Effector CD4-positive, alpha-beta T cell (primary cell): ENCODE data around the gene TYRP1.

Experiments
- DNase-seq: peaks from one replicate; pipeline ENCODE4 v3.0.0-alpha.2; 2020

TYRP1 gene

DNA sequence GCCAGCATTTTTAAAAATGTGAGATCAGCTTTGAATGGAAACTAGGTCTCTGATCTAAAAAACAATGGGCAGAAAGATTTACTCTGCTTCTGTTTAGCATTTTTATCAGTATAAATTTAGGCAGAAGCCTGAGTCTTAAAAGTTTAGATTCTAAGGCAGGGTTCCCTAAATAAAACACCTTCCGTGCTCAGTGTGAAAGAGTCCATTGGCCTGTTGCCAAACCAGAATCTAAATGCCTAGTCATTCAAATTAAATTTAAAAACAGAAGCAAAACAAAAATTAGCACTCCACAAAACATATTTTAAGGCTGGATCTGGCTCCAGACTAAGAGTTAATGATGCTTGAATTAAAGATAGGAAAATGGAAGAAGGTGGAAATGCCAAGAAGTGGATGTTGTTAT is 4.5 kb downstream of the TYRP1 start:
- DNase-seq: no peak

DNA sequence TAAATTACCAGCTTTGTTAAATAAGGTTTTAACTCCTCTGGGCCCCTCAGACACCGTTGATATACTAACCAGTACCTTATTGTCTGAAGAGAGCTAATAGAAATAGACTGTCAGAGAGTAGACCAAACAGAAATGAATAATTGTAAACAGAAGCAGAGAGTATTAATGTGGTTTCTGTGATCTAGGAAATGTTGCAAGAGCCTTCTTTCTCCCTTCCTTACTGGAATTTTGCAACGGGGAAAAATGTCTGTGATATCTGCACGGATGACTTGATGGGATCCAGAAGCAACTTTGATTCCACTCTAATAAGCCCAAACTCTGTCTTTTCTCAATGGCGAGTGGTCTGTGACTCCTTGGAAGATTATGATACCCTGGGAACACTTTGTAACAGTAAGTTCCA is 5.1 kb downstream of the TYRP1 start:
- no peak for DNase-seq

DNA sequence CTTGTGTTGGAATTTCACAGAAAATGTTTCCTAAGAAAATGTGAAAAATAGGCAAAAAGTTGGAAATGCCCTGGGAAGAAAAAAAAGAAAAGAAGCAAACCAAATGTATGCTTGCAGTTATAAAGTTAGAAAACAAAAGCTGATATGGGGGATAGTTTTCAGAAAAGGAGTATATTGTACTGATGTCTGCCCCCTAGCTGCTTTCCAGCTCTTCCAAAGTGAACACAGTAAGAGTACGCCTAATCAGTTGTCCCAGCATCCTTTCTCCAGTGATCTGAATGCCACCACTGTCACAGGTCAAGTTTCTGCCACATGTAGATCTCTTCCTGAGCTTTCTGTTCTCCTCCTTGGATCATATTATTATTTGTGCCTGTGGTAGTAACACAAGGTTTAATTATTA is 5.8 kb downstream of the TYRP1 start:
- no peak for DNase-seq

DNA sequence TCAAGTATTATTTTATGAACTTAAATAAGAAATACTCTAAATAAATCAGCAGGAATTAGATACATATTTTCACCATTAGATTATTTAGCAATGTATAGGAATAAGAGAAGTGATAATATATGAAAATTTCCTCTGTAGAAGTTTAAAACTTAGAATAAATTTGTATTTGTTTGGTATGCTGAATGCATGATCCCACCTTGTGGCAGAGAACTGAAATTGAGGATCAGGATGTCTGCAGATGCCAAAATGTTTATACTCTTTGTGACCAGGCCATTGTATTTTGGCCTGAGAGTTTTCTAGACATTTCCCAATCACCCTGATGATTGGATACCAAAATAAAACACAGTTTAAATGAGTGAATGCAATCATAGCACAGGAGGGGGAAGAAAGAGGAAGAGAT is 6.3 kb downstream of the TYRP1 start:
- DNase-seq: no peak

DNA sequence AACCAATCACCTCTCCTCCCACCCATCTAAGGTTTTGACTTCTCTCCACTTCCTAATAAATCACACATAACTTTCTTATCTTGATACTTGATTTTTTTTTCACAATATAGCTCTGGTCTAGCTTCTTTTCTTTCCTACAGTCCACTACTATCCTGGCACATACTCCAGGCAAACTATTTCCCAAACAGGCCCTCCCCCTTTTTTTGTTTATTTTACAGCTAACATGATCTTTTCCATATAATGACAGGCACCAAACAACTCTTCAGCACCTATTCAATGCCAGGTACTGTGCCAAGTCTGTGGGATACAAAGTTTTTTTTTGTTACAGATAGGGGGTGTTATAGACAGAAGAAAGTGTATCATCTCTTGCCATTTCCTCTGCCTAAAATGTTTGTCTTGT is 7.9 kb downstream of the TYRP1 start:
- DNase-seq: no peak

DNA sequence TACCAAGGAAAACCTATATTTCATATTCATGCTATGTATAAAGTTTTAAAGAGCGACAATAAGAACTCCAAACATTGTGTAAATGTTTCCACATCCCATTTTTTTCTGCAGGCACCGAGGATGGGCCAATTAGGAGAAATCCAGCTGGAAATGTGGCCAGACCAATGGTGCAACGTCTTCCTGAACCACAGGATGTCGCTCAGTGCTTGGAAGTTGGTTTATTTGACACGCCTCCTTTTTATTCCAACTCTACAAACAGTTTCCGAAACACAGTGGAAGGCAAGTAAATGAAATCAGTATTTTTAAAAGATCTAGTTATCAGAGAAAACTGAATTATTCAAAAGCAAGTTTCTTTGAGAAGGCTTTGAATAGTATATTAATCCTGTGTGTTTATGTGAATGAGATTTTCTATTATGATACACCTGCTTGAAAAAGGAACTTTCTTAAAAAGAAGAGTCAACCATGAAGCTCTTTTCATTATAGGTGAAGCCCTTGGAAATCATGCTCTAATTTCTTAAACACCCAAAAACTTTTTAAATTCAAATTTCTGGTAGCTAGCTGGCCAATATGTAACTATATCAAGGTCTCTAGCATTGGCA is 9.1 kb downstream of the TYRP1 start:
- no peak for DNase-seq

DNA sequence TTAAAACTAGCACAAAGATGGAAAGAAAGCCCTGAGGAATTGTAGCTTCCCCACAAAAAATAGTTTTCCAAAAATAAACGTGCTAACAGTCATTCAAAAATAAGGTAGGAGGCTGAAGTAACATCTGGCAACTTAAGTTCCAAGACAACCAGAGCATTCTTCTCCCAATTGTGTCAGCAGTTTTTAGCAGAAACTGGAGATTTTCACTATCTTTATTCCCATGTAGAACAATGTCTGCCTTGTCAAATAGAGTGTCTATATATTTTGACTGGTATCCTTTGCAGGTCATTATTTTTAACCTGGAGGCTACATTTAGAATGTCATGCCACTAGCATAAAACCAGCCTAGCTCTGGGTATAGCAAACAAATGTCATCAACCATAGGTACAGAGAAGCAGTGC is 10.8 kb downstream of the TYRP1 start:
- no peak for DNase-seq

DNA sequence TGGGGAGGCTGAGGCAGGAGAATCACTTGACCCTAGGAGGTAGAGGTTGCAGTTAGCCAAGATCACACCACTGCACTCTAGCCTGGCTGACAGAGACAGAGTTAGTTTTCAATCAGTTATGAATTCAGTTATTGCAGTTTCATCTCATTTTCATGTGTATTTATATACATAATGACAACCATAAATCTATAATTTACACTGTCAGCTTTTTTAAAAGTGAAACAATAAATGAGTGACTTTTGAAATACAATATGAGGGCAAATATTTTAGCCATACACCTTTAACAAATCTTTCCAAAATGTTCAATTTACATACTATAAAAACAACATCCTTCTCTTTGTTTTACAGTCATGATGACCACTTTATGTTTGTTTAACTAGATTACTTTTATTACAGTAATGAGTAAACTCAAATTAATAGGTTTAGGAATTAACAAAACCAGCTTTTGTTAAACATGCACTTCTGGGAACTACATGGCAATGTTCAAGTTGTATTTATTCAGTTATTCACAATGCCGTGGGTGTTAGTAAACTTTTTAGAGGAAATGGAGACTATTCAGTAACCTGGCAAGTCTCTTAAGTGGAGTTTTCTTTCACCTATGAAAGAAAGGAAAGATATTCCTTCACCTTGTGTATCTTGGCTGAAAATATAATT is 12.7 kb downstream of the TYRP1 start:
- no peak for DNase-seq

DNA sequence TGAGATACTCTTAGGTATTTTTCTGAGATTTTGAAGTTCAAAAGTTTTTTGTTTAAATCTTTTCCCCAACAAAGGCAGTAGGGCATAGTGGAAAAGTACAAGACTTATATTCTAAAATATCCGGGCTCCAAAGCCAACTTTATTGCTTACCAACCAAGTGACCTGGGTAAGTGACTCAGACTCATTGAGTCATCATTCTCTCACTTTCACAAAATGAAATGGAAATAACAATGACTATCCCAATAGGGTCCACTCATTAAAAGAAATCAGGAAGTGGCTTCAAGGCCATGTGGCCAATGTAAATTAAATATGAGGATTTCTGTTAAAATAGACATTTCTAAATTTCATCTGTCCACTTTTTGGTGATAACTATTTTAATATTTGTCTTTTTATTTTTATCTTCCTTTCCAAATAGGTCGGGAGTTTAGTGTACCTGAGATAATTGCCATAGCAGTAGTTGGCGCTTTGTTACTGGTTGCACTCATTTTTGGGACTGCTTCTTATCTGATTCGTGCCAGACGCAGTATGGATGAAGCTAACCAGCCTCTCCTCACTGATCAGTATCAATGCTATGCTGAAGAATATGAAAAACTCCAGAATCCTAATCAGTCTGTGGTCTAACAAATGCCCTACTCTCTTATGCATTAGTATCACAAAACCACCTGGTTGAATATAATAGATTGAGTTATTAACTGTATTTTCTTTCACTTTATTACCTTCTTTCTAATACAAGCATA is 15.5 kb downstream of the TYRP1 start:
- DNase-seq: no peak

DNA sequence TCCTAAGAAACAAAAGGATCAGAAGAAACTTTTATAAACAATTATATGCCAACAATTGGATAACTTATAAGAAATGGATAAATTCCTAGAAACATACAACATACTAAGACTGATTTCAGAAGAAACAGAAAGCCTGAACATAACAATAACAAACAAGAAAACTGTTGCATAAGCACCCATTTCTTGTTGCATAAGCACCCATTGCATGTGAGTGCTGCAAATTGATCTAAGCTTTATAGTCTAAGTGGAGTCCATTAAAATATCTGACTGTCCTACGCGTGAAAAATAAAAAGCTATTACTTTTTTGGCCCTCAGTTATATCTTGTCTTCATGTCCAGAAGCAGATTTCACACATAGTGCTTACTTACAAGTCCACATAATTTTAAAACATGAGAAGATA is 19.3 kb downstream of the TYRP1 start:
- no peak for DNase-seq

DNA sequence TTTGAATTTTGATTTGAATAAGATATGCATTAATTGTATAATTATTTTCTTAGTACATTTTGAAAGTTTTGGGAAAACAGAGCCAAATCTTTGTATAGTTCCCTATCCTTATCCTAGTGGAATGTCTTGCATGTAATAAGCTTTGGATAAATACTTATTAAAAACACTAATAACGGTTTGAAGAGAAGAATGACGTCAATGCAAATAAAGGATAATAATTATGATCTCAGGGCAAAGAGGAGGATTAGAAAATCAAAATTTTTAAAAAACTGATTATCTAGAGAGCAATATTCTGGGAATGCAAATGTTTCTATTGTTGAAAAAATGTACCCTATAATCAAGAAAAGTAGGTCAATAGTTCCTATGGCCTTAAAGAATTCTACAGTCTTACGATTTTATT is 22.1 kb downstream of the TYRP1 start:
- no peak for DNase-seq

DNA sequence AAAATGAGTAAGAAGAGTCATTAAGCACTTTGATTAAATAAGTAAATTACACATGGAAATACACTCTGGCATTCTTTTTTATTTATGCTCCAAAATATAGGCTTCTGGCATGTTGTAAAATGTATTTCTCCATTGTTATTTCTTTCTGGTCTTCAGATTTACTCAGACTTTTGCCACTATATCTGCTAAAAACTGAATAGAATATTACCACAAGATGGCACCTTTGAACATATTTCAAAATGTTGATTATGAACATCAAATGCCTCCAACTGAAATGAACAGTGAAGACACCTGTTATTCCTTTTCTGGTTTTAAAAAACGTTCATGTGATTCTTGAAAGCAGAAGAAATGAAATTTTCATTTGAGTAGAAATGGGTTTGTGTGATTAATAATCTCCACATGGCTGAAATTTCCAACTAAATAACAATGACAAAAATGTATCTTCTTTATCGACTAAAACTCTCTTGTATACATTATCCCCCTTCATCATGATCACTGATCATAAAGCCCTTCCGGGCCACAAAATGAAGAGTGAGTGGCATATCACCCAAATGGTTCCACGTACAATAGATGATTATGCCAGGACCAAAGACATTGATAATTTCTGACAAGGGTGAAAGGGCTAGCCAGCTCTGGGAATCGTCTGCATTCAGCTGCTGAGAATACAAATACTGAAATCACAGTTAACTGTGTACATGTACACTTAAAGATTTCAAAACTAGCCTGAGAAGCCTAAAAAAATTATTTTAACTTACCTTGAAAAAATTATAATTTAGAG is 23.8 kb downstream of the TYRP1 start:
- DNase-seq: no peak

DNA sequence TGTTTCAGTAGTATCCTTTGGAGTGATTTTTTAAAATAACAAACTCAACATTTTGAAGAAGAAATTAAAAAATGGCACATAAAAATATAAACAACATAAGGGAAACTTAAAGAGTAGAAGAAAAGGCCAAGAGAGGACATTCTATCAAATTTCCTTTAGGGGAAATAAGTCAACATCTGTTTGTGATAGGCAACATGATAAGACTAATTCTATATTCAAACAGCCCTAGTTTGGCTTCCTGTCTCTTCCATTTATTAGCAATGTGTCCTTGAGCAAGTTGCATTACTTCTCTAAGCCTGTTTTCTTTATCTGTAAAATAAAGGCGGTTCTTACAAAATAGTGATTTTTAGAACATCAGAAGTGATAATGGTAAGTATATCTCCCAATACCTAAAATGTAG is 24.7 kb downstream of the TYRP1 start:
- DNase-seq: no peak

DNA sequence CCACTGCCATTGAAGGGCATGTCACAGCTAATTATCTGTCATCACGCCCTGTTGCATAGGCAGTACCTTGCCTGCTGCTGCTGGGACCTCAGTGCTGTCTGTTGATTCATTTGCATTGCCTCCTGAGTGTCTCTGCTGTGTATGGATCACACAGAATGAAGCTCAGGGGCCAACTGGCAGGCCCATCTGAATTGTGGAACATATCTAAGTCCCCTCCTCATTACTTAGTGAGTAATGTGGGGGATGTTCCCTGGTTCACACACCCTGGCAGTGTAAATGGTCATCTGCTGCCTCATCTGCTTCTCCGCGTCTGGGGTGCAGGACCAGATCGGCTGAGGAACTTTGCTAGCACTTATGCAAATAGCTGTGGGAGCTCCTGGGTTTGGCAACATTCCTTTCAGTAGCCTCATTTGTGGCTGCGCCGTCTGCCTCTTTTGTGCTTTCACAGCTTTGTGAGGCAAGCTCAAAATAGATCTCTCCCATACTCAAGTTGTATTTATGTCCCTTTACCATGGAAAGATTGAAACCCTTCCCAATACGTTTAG is 25.4 kb downstream of the TYRP1 start:
- DNase-seq: no peak

DNA sequence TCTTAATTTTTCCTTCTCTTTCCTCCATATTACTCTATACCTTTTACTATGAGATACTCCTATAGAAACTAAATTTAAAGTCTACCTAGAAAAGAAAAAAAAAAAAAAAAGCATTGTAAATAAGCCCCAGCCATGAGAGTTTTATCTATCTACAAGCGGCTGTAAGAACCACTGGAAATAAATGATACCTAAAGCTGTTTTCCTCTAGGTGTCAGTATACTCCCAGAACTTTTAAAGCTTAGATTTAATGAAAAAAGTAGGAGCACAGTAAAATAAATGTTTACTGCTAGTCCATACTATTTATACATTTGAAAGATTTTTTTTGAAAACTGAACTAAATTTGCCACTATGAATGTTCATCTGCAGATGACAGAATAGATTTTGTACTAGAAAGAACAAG is 26.2 kb downstream of the TYRP1 start:
- DNase-seq: no peak

DNA sequence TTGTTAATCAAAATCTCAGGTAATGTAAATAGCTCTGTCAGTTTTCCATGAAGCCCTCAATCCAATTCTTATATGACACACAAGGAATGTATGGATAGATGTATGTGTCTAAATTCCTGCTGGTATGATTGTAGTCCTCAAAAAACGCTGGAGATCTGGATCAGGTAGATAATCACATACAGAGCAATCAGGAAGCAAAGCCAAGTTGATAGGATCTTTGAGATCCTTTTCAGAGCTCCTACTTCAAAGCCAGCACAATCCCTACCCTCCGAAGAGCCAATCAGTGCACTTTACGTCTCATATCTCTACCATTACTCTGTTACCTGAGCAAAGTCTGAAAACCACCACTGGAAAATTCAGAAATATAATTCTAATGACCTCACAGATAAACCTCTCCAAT is 27.4 kb downstream of the TYRP1 start:
- no peak for DNase-seq

DNA sequence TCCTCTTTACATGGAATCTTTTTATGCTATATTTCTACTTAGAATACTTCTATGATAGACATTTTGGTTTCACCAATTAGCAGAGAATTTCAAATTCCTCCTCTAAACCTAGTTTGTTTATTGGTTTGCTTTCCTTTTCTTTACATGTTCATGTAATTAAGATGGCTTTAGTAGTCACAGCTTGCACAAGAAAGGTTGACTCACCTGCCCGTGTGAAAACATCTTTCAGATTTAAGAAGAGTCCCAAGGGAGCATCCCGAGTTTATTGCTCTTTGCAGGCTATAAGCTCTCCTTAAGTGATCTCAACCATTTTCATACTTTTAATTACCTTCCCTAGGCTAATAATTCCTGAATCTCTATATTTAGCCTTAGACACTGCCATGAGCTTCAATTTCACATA is 28.9 kb downstream of the TYRP1 start:
- no peak for DNase-seq

DNA sequence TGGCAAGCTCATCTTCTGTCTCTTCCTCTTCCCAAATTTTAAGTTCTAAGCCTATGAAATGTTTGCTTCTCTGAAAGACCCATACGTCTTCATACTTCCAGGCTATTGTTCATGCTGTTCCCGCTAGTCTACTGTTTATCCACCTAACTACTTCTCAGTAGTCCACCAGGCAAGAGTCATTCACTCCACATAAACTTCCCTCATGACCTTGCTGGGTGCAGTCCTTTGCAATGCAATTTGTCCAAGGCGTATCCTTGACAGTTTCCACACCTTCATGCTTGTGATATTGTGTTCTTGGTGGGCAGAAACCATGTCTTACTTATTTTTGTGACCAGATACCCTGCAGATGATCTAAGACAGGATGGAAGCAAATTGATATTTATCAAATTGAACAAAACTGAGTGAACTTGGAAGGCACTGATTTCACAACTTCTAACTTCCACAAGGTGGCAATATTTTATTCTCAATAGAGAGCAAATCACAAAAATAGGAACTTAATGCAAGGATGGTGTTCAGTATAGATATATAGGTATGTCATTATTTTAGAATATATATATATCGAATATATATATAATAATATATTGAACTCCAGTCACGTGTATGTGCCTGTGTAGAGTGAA is 30.3 kb downstream of the TYRP1 start:
- DNase-seq: no peak

DNA sequence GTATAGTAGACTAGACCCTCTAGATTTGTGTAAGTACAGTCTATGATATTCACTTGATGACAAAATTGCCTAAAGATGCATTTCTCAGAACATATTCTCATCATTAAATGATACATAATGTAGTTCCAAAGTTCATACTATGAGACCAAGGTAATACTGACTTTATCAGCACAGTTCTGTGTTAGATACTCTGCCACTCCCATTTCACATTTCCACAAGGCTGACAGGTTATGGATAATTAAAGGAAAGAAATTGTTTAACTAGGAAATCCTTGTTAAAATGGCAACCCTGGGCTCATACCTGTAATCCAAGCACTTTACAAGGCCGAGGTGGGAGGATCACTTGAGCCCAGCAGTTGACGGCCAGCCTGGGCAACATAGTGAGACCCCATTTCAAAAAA is 33.6 kb downstream of the TYRP1 start:
- DNase-seq: no peak

DNA sequence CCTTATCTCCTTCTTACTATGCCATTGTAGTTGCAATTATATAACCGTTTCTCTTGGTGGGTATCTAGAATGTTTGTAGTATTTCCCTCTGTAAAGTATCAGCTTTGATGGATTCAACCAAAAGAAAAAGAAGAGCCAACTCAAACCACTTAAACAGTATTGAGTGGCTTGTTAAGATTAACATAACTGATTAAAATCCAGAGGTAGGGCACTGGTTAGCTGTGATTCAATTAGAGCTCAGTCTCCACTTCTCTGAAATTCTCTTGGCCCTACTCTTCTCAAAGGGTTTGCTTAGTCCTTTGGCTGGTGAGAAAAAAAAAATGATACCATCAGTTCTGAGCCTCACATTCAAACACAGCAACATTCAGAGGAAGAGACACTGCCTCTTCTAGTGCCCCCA is 37.0 kb downstream of the TYRP1 start:
- no peak for DNase-seq

DNA sequence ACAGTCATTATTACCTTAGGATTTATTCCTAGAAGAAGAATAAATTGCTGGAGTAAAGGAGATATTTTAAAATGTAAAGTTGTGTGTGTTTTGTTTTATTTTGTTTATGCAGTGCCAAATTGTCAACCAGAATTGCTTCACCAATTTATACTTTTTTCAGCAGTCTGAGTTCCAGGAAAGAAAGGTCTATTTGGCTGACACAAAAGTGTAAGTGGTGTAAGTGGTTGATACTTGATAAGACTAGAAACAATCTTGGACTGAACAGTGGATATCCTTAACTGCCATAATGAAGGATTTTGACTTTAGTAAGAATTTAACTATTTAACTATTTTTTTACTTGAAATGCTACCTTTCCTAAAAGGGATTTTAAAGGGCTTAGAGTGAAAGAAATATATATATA is 37.7 kb downstream of the TYRP1 start:
- DNase-seq: no peak

DNA sequence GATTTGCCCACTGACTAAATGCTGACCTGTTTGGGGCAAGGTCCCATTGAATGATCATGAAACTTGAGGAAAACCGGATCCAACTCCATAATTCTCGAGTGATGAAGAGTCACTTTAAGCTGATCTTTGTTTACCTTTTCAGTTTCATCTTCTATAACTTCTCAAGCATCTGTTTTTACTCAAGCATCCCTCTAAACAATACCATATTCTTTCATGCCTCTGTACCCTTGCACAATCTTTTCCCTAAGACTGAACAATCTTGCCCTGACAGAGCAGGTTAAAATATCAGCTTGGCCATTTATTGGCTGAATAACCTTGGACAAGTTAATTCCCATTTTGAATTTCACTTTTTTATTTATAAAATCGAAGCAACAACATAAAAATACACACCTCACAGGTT is 39.8 kb downstream of the TYRP1 start:
- DNase-seq: no peak

DNA sequence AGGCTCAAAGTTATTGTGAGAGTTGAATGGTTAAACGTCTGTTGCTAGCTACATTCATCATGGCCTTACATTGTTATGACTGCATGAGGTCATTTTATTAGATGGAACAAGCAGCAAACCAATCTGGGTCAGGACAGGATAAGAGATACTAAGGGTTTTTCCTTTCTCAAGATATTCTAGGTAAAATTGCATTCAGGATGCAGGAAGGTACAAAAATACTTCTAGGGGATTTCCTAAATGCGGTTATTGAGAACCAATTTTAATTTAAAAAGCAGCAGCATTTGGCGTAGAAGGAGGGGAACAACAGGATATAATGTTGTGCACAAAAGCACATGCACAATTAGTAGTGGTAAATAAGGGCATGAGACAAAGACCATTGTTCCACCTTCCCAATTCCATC is 42.5 kb downstream of the TYRP1 start:
- no peak for DNase-seq
